ENCODE measurements around the gene TSPAN31.

Gene TSPAN31

GRCh38 chr12:57707250-57707649 lies 37.6 kb upstream of the TSPAN31 start:
- TF ChIP-seq REST (IDR thresholded peaks at IDR 0.05; ENCODE audit: insufficient read depth in 1 of 2, low read depth in 2 of 2, low read length in 2 of 2) (no peak), SIN3A (IDR thresholded peaks at IDR 0.05; ENCODE audit: borderline replicate concordance, insufficient read depth, low read length) (no peak), POLR2AphosphoS5 (IDR thresholded peaks at IDR 0.05; ENCODE audit: low read depth, low read length) (no peak), TAF1 (IDR thresholded peaks at IDR 0.05; ENCODE audit: borderline replicate concordance, insufficient read depth, low read length) (no peak), FOXP2 (optimal IDR thresholded peaks at IDR 0.05; ENCODE audit: borderline replicate concordance, extremely low read depth, extremely low read length, insufficient read depth) (no peak)

DNA sequence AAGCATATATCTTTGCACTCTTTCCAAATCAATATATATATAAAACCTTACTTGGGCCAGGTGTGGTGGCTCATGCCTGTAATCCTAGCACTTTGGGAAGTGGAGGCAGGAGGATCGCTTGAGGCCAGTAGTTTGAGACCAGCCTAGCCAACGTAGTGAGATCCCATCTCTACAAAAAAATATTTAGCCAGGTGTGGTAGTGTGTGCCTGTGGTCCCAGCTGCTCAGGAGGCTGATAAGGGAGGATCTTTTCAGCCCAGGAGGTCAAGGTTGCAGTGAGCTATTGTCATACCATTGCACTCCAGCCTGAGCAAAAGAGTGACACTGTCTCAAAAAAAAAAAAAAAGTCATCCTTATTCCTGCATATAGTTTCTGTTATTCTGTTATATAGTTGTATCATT lies 36.5 kb upstream of the TSPAN31 start:
- TF ChIP-seq TAF1 (IDR thresholded peaks at IDR 0.05; ENCODE audit: borderline replicate concordance, insufficient read depth, low read length) (no peak), SIN3A (IDR thresholded peaks at IDR 0.05; ENCODE audit: borderline replicate concordance, insufficient read depth, low read length) (no peak), REST (IDR thresholded peaks at IDR 0.05; ENCODE audit: insufficient read depth in 1 of 2, low read depth in 2 of 2, low read length in 2 of 2) (no peak), FOXP2 (optimal IDR thresholded peaks at IDR 0.05; ENCODE audit: borderline replicate concordance, extremely low read depth, extremely low read length, insufficient read depth) (no peak), POLR2AphosphoS5 (IDR thresholded peaks at IDR 0.05; ENCODE audit: low read depth, low read length) (no peak)

GRCh38 chr12:57712701-57713100 lies 32.1 kb upstream of the TSPAN31 start:
- TF ChIP-seq TAF1 (IDR thresholded peaks at IDR 0.05; ENCODE audit: borderline replicate concordance, insufficient read depth, low read length) (no peak), FOXP2 (optimal IDR thresholded peaks at IDR 0.05; ENCODE audit: borderline replicate concordance, extremely low read depth, extremely low read length, insufficient read depth) (no peak), POLR2AphosphoS5 (IDR thresholded peaks at IDR 0.05; ENCODE audit: low read depth, low read length) (no peak)

GRCh38 chr12:57713209-57713608 lies 31.6 kb upstream of the TSPAN31 start:
- TF ChIP-seq TAF1 (IDR thresholded peaks at IDR 0.05; ENCODE audit: borderline replicate concordance, insufficient read depth, low read length) (no peak), REST (IDR thresholded peaks at IDR 0.05; ENCODE audit: insufficient read depth in 1 of 2, low read depth in 2 of 2, low read length in 2 of 2) (no peak), FOXP2 (optimal IDR thresholded peaks at IDR 0.05; ENCODE audit: borderline replicate concordance, extremely low read depth, extremely low read length, insufficient read depth) (no peak), POLR2AphosphoS5 (IDR thresholded peaks at IDR 0.05; ENCODE audit: low read depth, low read length) (no peak), SIN3A (IDR thresholded peaks at IDR 0.05; ENCODE audit: borderline replicate concordance, insufficient read depth, low read length) (no peak)

DNA sequence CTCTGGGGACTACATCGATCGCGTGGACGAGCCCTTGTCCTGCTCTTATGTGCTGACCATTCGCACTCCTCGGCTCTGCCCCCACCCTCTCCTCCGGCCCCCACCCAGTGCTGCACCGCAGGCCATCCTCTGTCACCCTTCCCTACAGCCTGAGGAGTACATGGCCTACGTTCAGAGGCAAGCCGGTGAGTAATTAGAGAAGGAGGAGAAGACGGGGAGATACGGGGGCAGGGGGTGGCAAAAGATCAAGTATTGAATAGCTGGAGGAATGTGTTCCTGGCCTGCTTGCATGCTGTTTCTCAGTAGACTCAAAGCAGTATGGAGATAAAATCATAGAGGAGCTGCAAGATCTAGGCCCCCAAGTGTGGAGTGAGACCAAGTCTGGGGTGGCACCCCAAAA lies 29.1 kb upstream of the TSPAN31 start:
- no peak for TF ChIP-seq REST (IDR thresholded peaks at IDR 0.05; ENCODE audit: insufficient read depth in 1 of 2, low read depth in 2 of 2, low read length in 2 of 2)
- no peak for TF ChIP-seq SIN3A (IDR thresholded peaks at IDR 0.05; ENCODE audit: borderline replicate concordance, insufficient read depth, low read length)
